GM12892 (cell line): Measurements from ENCODE around the gene ARHGEF12.

ENCODE experiments used
- DNase-seq: peaks from one replicate; pipeline ENCODE4 v3.0.0; 2011; ENCODE audit not compliant: insufficient read length
- FAIRE-seq: peaks from 2 replicates; lab custom pipeline; 2011; peaks lifted over from hg19 to GRCh38; lab: Jason Lieb, UNC
- POLR2A ChIP-seq: IDR thresholded peaks from 2 replicates; pipeline ENCODE4 v1.6.1; 2011; ENCODE audit warnings: low read depth, low read length, control low read depth
- POLR2AphosphoS5 ChIP-seq: IDR thresholded peaks from 2 replicates; pipeline ENCODE4 v1.6.1; 2011; ENCODE audit warnings: low read depth, low read length, control low read depth
- TAF1 ChIP-seq: IDR thresholded peaks from 2 replicates; pipeline ENCODE4 v1.6.1; 2011; ENCODE audit warnings: low read depth, mild to moderate bottlenecking, control low read depth, low read length, borderline replicate concordance

ARHGEF12 gene

DNA sequence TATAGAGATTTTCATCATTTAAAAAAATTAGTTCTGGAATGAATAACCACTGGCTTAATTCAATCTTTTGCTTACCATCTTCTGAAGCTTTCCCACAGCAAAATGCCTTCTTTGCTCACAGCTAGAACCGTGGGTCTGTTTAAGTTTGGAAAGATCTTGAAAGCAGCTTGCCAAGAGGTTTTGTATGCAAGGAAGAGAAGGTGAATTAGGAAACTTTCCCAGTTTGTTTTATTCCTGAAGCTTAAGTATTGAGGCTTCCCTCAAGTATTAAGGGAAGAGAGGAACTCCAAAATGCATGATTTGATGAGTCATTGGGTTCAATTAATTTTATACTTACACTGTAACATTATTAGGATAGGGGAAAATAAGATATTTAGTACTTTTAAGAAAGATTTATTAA is 1.9 kb upstream of the ARHGEF12 start:
- FAIRE-seq (no peak), DNase-seq (no peak)
- no peak for TF ChIP-seq POLR2AphosphoS5
- TF ChIP-seq POLR2A: no peak
- no peak for TF ChIP-seq TAF1

DNA sequence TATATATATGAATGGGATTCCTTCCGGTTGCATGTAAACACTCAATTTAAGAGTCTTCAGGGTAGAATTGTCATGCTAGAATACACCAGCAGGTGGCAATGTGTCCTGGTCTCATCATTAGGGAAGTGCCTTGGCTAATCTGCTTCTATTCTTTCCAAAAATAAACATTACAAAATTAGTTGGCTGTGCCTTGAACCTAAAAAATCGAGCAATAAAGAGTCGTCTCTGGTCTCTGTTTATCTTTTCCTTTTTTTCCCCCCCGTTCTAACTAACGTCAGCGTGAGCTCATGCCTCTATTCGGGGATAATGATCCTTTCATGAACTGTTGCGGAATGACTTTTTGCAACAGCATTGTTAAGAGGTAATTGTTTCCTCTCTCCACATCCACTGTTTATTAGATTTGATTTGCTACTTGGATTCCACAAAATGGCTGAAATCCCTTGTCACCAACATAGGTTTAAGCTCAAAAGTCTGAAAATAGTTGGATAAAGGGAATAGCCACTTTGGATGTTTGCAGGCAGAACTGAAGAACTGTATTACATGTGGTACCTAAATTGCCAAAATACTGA is 1.2 kb upstream of the ARHGEF12 start:
- FAIRE-seq: peak; percentile 67
- TF ChIP-seq POLR2AphosphoS5: no peak
- no peak for TF ChIP-seq TAF1
- TF ChIP-seq POLR2A: no peak
- DNase-seq: peak; percentile 29

DNA sequence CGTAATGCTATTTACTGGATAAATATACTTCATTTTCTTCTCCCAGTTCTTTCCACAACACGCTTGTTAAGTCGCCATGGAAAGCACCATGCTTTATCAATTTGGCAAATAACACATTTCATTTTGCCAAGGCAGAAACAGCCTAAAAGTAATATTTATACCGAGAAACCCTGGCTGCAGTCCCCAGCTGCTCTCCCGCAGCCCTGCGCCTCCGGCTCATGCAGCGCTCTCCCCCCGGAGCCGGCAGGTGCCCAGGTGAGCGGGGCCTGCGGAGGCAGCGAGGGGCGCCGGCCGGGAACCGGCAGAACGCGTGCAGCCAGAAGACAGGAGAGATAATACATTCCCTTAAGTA is 681 bp upstream of the ARHGEF12 start:
- no peak for TF ChIP-seq POLR2AphosphoS5
- no peak for TF ChIP-seq POLR2A
- TF ChIP-seq TAF1: no peak
- DNase-seq: peak; percentile 46
- no peak for FAIRE-seq

DNA sequence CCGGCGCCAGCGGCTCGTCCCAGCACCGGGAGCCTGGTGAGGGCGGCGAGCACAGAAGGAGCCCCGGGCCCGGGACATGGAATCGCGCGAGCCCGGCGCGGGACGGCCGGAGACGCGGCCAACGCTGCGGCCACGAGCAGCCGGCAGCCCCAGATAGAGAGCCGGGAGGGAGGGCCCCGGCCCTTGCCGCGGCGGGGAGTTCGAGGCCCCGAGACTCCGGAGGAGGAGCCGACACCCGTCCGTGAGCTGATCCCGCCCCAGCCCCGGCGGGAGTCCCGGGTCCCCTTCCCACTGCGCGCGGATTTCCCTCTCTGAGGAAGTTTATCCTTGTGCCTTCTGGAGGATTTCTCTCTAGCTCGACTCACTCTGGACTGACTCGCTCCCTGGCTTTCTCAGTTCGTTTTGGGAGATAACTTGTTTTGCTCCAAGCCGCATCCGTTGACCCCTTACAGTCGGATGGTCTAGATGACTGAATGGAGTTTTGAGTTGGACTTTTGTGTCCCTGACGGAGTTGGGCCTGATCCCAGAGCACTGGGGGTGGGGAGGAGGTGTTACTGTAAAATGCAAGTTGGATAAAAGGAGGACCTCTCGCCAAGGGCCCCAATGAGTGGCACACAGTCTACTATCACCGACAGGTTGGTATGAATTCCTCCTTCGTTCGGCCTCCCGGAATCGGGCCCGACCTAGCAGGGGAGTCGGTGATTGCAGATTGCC is 585 bp downstream of the ARHGEF12 start:
- no peak for TF ChIP-seq TAF1
- no peak for TF ChIP-seq POLR2A
- TF ChIP-seq POLR2AphosphoS5: no peak
- FAIRE-seq (no peak), DNase-seq (peak; percentile 53)

DNA sequence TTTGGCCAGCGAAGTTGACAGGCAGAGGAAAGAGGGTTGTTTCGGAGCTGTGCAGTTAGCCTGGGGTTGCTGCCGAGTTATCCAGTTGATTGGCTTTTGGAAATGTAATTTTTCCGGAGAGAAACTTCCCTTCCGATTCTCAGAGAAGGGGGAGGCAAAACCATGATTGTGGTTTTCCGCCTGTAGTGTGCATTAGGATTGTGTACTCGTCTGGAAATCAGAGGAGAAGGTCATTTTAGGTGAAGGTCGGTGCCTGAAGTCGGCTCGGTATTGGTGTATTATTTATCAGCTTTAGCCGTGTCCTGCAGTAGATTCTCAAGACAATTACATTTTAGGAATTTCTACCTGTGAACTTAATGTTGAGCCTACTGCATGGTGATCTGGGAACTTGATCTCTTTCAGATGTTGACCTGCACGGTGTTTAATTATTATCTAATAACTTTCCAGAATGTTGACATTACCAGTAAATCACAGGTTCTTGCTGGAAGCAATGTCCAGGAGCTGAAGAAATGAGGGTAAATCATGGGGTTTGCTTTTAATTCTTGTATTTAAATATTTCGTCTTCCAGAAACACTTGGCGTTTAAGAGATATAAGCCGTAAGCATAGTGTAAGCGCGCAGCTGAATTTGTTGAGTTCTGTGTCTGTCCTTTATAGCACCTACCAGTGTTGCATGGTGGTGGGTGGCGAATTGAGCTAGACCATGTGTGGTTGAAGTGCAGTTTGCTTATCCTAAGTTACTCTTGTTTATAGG is 1.3 kb downstream of the ARHGEF12 start:
- FAIRE-seq (peak; percentile 33), DNase-seq (no peak)
- TF ChIP-seq POLR2A (no peak), POLR2AphosphoS5 (no peak), TAF1 (no peak)

DNA sequence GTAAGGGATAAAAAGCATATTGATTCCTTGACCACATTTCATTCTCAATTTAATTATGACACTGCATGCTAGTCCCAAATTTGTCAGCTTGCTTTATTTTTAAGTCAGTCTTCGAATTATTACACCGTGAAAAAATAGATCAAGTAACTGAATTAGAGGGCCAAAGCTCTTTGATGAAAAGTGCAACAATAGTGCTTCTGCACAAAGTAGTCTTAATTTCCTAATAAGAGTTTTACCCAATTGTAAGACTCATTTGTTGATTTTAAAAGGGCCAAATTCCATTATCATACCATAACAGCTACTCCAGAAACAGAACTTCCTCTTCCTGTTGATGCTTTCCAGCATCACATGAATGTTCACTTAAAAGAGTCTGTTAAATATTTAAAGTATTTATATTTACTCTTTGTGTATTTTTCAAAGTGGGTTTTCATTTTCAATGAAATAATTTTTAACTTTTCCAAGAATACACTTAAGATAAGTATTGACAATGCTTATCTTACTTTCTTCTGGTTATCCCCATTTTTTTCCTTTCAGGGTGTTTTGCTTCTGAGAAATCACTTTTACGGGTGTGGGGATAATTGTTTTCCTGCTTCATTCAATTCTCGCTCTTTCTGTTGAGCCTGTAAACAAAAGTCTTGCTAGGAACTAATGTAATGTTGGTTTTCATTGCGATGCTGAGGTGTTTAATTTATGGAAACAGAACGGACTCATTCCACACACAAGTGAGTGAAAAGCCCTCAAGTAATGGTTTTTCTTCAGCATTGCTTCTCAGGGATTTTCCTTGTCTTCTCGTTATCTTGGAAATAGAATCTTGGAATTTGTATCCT is 2.1 kb downstream of the ARHGEF12 start:
- FAIRE-seq (peak; percentile 9), DNase-seq (no peak)
- TF ChIP-seq POLR2AphosphoS5: no peak
- no peak for TF ChIP-seq TAF1
- no peak for TF ChIP-seq POLR2A

DNA sequence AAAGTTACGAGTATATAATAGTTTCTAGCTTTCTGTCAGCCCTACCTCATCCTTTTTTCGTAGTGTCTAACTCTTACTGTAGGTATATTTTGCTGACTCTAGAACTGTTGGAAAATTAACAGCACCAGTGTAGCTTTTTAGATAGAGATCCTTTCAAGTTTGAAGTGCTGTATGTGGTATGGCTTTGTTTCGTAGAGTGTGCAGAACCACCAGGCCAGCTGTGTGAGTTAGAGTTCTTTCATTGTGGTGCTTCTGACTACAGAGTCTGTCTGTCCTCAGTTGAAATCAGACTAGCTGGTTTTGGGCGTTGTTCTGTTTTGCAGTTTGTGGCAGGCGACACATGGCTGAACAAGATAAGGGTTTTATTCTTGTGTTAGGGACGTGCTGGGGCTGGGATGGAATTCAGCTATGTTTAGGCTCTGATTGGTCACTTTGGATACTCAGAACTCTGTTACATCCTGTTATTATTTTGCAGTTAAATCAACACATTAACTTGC is 3.2 kb downstream of the ARHGEF12 start:
- no peak for DNase-seq
- TF ChIP-seq TAF1 (no peak), POLR2A (no peak), POLR2AphosphoS5 (no peak)
- peak; percentile 65 for FAIRE-seq

DNA sequence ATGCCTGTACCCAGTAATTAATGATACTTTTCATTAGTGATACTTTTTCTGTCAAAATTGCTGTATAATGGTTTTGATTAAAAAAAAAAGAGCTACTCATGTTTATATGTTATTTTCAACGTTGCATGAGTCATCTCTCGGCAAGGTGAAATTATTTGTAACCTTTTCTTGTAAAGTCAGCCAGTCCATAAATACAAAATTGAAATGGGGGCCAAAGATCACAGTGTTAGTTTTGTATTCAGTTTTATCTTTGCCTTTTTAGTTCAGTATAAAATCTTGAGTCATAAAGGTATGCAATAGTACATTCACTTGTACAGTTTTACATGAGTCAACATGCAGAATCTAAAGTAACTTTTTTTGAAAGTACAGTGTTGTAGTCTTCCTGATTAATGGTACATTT is 4.3 kb downstream of the ARHGEF12 start:
- no peak for FAIRE-seq
- no peak for DNase-seq
- TF ChIP-seq TAF1: no peak
- no peak for TF ChIP-seq POLR2A
- TF ChIP-seq POLR2AphosphoS5: no peak

DNA sequence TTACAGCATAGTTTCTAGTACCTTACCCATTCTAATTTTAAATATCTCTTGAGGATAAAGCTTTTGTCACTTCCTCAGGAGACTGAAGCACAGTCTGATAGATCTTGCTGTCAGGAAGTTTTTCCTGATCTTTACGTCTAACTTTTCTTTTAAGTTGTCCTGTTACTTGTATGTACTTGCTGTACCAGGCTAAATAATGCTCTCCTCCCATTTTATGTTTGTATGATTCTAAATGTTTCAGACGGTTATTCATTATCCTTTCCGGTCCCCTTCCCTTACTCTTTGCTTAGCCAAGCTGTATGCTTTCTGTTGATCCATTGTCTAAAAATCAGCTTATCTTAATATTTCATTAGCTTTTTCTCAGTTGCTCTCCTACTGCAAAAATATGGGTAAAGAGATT is 6.0 kb downstream of the ARHGEF12 start:
- FAIRE-seq: no peak
- DNase-seq: no peak
- TF ChIP-seq TAF1 (no peak), POLR2A (no peak), POLR2AphosphoS5 (no peak)

DNA sequence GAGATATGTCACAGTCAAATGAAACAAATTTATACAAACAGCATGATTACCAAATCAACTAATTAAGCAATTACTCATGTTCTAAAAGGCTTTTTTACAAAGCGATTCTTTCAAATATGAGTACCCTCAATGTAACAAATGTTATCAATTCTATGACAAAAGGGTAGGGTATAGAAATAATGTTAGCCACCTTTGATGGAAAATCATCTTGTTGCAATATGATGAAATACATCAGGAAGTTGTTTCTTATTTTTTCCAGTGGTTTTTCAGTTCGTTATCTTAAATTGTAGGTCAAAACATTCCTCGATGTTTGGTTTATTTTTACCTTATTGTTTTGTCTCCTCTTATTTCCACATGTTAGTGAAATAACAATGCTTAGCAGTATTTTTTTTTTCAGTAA is 6.5 kb downstream of the ARHGEF12 start:
- DNase-seq (no peak), FAIRE-seq (peak; percentile 70)
- no peak for TF ChIP-seq POLR2A
- TF ChIP-seq POLR2AphosphoS5: no peak
- TF ChIP-seq TAF1: no peak

DNA sequence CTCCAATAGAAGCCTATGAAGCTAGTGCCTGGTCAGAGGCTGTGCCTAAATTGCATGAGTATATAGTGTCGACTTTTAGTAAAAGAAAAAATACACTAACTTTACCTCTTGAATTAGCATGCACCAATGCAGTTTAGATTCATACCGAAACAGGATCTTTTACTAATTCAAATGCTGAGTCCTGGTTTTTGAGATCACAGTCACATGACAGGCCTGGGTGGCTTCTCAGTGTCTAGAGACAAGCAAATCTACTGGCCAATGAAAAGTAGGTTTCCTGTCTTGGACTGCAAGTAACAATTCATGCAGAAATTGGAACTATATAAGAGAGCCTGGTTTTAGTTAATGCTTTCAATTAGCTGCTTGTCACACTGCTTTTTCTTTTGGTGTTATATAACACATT is 7.2 kb downstream of the ARHGEF12 start:
- TF ChIP-seq POLR2A (no peak), TAF1 (no peak), POLR2AphosphoS5 (no peak)
- FAIRE-seq (peak; percentile 96), DNase-seq (peak; percentile 28)
